ENCODE results near the gene SLC51B.

- TF ChIP-seq CTCF (IDR thresholded peaks at IDR 0.05; ENCODE audit: poor library complexity, severe bottlenecking), result no peak
- TF ChIP-seq MXI1 (conservative IDR thresholded peaks at IDR 0.05; ENCODE audit: poor library complexity, severe bottlenecking), result no peak
- TF ChIP-seq REST (IDR thresholded peaks at IDR 0.05; ENCODE audit: borderline replicate concordance), result no peak
- no peak for TF ChIP-seq POLR2AphosphoS5 (IDR thresholded peaks at IDR 0.05)
- no peak for TF ChIP-seq EP300 (conservative IDR thresholded peaks at IDR 0.05; ENCODE audit: poor library complexity, severe bottlenecking)
- no peak for TF ChIP-seq EZH2 (IDR thresholded peaks at IDR 0.05; ENCODE audit: borderline replicate concordance, insufficient read depth, low read length, poor library complexity, severe bottlenecking)
Observed at GRCh38 chr15:65086680-65087111, 41.5 kb downstream of the SLC51B start.

Measured in neural cell (in vitro differentiated cells).